GM12801 (cell line): ENCODE data around the gene FBXO17.

ENCODE experiments used
- CTCF ChIP-seq: IDR thresholded peaks from one replicate; pipeline ENCODE4 v1.5.1; 2011; ENCODE audit warnings: control low read depth; ENCODE audit not compliant: insufficient read length; ENCODE audit errors: extremely low read depth

The FBXO17 gene

GRCh38 chr19:38990949-38991697 lies 15.6 kb upstream of the FBXO17 start:
- no peak for TF ChIP-seq CTCF

GRCh38 chr19:38989066-38989605 lies 13.6 kb upstream of the FBXO17 start:
- no peak for TF ChIP-seq CTCF

- TF ChIP-seq CTCF: no peak
Measured at GRCh38 chr19:38985262-38985661, 9.7 kb upstream of the FBXO17 start.

- TF ChIP-seq CTCF: no peak
Measured at GRCh38 chr19:38980583-38981374, 5.2 kb upstream of the FBXO17 start.

- no peak for TF ChIP-seq CTCF
Measured at GRCh38 chr19:38979812-38980211, 4.3 kb upstream of the FBXO17 start.

GRCh38 chr19:38978326-38978689 lies 2.8 kb upstream of the FBXO17 start:
- no peak for TF ChIP-seq CTCF

GRCh38 chr19:38977445-38978325 lies 2.1 kb upstream of the FBXO17 start:
- no peak for TF ChIP-seq CTCF
